Caco-2 (cell line): ENCODE results near the gene NOL12. TPM values are rescaled to one million over a fixed set of nuclear protein-coding genes. Genes with fewer than 3 reads are reported as not detected.

ENCODE experiments used
- BruUV-seq: library from RNA; stranded (reverse); fragments of 400-500 nt; replicated peaks from 2 replicates; lab custom pipeline; 2021; lab: Mats Ljungman, UMichigan
- CTCF ChIA-PET: fragments of 300-600 bp; sonication (Branson Sonifier 250); formaldehyde crosslinking; loops from one replicate; lab custom pipeline; 2022; ENCODE audit warnings: antibody characterized with exemption; lab: Charles Lee
- POLR2A ChIA-PET: fragments of 300-600 bp; sonication (Branson Sonifier 250); formaldehyde crosslinking; loops from one replicate; lab custom pipeline; 2022; ENCODE audit warnings: antibody characterized with exemption; lab: Charles Lee
- DNase-seq, 2 experiments: peaks; one replicate each; pipeline versions ENCODE4 v3.0.0 to v3.0.0-alpha.2; 2020 to 2022
- H3K27me3 ChIP-seq: replicated peaks from 2 replicates; pipeline ENCODE4 v1.6.0; 2011; ENCODE audit warnings: low read length; ENCODE audit not compliant: control insufficient read depth, insufficient read depth
- H3K36me3 ChIP-seq: 2 replicates; pipeline ENCODE4 v1.5.1; 2011; ENCODE audit warnings: low read length; ENCODE audit not compliant: control insufficient read depth, insufficient read depth
- H3K4me1 ChIP-seq: fragments of 250-450 bp; sonication (Bioruptor Pico); 2 replicates; pipeline ENCODE4 v1.5.1; 2020; ENCODE audit warnings: mild to moderate bottlenecking
- H3K4me3 ChIP-seq: 2 replicates; pipeline ENCODE4 v1.5.1; 2011; ENCODE audit warnings: low read depth, mild to moderate bottlenecking, control low read depth, low read length
- H3K9me3 ChIP-seq: fragments of 250-450 bp; sonication (Bioruptor Pico); 2 replicates; pipeline ENCODE4 v1.5.1; 2020; ENCODE audit warnings: mild to moderate bottlenecking, moderate library complexity
- H3K27ac Mint-ChIP-seq: one replicate; pipeline ENCODE4 v1.8.0; 2022; ENCODE audit warnings: mixed read lengths; ENCODE audit not compliant: unreplicated experiment
- H3K27me3 Mint-ChIP-seq: one replicate; pipeline ENCODE4 v1.8.0; 2022; ENCODE audit warnings: mixed read lengths; ENCODE audit not compliant: insufficient read depth, unreplicated experiment
- H3K36me3 Mint-ChIP-seq: one replicate; pipeline ENCODE4 v1.8.0; 2022; ENCODE audit warnings: mild to moderate bottlenecking, mixed read lengths; ENCODE audit not compliant: insufficient read depth, unreplicated experiment
- H3K4me1 Mint-ChIP-seq: one replicate; pipeline ENCODE4 v1.8.0; 2022; ENCODE audit warnings: low read depth, mixed read lengths; ENCODE audit not compliant: unreplicated experiment
- H3K4me3 Mint-ChIP-seq: one replicate; pipeline ENCODE4 v1.8.0; 2022; ENCODE audit warnings: mild to moderate bottlenecking, moderate library complexity, mixed read lengths; ENCODE audit not compliant: unreplicated experiment
- H3K9me3 Mint-ChIP-seq: one replicate; pipeline ENCODE4 v1.8.0; 2022; ENCODE audit warnings: mixed read lengths; ENCODE audit not compliant: unreplicated experiment
- intact Hi-C: fragments of 100-400 bp; cut with micrococcal nuclease; formaldehyde crosslinking; loops from one replicate; pipeline ENCODE4 v1.10.0; 2022; ENCODE audit not compliant: unreplicated experiment
- total RNA-seq: library from RNA; stranded (reverse); gene quantifications from 2 replicates; pipeline ENCODE4 v1.2.3, GENCODE V29; 2022
- TF ChIP-seq, protein P1 (sequence below), 2 experiments: fragments of 200-600 bp in 1 of 2; IDR thresholded peaks; 1 replicate in 1 of 2; 2 replicates in 1 of 2; pipeline versions ENCODE4 v1.5.1 to v1.8.0; 2011 to 2022; ENCODE audit warnings: antibody characterized with exemption in 1 of 2, control low read depth in 1 of 2, inconsistent platforms in 1 of 2, low read depth in 1 of 2, low read length in 1 of 2, mild to moderate bottlenecking in 1 of 2, moderate library complexity in 1 of 2; ENCODE audit not compliant: insufficient read depth in 1 of 2, severe bottlenecking in 1 of 2, unreplicated experiment in 1 of 2

The NOL12 gene
- total RNA-seq, 1 experiment from 2014 or later: 20.2 TPM

DNA sequence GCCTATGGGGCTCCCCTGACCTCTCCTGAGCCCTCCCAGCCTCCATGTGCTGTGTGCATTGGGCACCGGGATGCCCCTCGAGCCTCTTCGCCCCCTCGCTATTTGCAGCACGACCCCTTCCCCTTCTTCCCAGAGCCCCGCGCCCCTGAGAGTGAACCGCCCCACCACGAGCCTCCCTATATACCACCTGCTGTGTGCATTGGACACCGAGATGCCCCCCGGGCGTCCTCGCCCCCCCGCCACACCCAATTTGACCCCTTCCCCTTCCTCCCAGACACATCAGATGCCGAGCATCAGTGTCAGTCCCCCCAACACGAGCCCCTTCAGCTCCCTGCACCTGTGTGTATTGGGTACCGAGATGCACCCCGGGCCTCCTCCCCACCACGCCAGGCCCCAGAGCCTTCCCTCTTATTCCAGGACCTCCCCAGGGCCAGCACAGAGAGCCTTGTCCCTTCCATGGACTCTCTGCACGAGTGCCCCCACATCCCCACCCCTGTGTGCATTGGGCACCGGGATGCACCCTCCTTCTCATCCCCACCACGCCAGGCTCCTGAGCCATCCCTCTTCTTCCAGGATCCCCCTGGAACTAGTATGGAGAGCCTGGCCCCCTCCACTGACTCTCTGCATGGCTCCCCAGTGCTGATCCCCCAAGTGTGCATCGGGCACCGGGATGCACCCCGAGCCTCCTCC lies 39.6 kb downstream of the NOL12 start:
- Mint-ChIP-seq H3K27ac (no peak overlapping the region), H3K4me1 (no peaks in the 10 kb centered on the region), H3K4me3 (no peak overlapping the region), H3K27me3 (no peaks in the 10 kb centered on the region), H3K36me3 (no peaks in the 10 kb centered on the region), H3K9me3 (no peaks in the 10 kb centered on the region)
- no peak for DNase-seq
- intact Hi-C loops: no loop called here
- Histone ChIP-seq H3K4me3 (no peak overlapping the region), H3K27me3 (no peaks in the 10 kb centered on the region), H3K9me3 (no peaks in the 10 kb centered on the region), H3K36me3 (no peaks in the 10 kb centered on the region), H3K4me1 (no peaks in the 10 kb centered on the region)
- TF ChIP-seq, protein P1, sequence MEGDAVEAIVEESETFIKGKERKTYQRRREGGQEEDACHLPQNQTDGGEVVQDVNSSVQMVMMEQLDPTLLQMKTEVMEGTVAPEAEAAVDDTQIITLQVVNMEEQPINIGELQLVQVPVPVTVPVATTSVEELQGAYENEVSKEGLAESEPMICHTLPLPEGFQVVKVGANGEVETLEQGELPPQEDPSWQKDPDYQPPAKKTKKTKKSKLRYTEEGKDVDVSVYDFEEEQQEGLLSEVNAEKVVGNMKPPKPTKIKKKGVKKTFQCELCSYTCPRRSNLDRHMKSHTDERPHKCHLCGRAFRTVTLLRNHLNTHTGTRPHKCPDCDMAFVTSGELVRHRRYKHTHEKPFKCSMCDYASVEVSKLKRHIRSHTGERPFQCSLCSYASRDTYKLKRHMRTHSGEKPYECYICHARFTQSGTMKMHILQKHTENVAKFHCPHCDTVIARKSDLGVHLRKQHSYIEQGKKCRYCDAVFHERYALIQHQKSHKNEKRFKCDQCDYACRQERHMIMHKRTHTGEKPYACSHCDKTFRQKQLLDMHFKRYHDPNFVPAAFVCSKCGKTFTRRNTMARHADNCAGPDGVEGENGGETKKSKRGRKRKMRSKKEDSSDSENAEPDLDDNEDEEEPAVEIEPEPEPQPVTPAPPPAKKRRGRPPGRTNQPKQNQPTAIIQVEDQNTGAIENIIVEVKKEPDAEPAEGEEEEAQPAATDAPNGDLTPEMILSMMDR (IDR thresholded peaks at IDR 0.05; ENCODE audit: insufficient read depth in 1 of 2, low read depth in 1 of 2, low read length in 1 of 2, severe bottlenecking in 1 of 2, unreplicated experiment in 1 of 2): no peak
- ChIA-PET POLR2A (no interaction called here), CTCF (no interaction called here)
- no TSS peak for BruUV-seq

DNA sequence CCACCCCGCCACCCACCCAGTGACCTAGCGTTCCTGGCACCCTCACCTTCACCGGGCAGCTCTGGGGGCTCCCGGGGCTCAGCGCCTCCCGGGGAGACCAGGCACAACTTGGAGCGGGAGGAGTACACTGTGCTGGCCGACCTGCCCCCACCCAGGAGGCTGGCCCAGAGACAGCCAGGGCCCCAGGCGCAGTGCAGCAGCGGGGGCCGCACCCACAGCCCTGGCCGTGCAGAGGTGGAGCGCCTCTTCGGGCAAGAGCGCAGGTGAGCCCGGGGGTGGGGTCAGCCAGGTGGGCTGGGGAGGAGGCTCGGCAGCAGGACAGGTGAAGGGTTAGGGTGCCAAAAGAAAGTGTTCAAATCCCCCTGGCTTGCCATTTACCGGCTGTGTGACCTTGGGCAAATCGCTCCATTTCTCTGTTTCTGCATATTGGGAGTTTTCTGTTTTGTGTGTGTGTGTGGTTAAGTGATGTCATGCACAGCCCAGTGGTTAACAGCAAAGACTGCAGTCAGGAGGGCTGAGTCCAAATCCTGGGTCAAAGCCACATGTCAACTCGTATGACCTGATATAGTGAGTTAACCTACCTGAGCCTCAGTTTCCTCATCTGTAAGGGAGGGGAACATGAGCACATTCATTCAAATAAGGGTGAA lies 40.2 kb downstream of the NOL12 start:
- no peaks in the 10 kb centered on the region for H3K36me3 ChIP-seq
- ChIA-PET POLR2A (no interaction called here), CTCF (no interaction called here)
- H3K9me3 ChIP-seq: no peaks in the 10 kb centered on the region
- H3K4me1 ChIP-seq: peaks cover 5% of the 10 kb centered on the region
- no peaks in the 10 kb centered on the region for H3K9me3 Mint-ChIP-seq
- no TSS peak for BruUV-seq
- no peak overlapping the region for H3K27ac Mint-ChIP-seq
- H3K4me1 Mint-ChIP-seq: no peaks in the 10 kb centered on the region
- no peaks in the 10 kb centered on the region for H3K27me3 Mint-ChIP-seq
- TF ChIP-seq, protein P1 (IDR thresholded peaks at IDR 0.05; ENCODE audit: insufficient read depth in 1 of 2, low read depth in 1 of 2, low read length in 1 of 2, severe bottlenecking in 1 of 2, unreplicated experiment in 1 of 2): no peak
- intact Hi-C loops: no loop called here
- no peak overlapping the region for H3K4me3 ChIP-seq
- no peak for DNase-seq
- no peak overlapping the region for H3K4me3 Mint-ChIP-seq
- H3K27me3 ChIP-seq: no peaks in the 10 kb centered on the region
- no peaks in the 10 kb centered on the region for H3K36me3 Mint-ChIP-seq

DNA sequence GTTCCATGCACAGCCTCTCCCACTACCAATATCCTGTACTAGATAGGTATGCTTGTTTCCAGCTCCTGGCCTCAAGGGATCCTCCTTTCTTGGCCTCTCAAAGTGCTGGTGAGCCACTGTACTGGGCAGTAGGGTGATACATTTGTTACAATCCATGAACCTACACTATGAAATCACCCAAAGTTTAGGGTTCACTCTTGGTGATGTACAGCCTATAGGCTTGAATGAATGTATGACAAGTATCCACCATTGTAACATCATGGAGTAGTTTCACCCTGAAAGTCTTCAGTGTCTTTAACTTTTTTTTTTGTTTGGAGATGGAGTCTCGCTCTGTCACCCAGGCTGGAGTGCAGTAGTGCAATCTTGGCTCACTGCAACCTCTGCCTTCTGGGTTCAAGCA lies 42.5 kb downstream of the NOL12 start:
- DNase-seq: no peak
- Mint-ChIP-seq H3K27ac (no peak overlapping the region), H3K9me3 (no peaks in the 10 kb centered on the region), H3K4me1 (peaks cover 13% of the 10 kb centered on the region), H3K36me3 (peaks cover 7% of the 10 kb centered on the region), H3K4me3 (no peak overlapping the region), H3K27me3 (no peaks in the 10 kb centered on the region)
- no peaks in the 10 kb centered on the region for H3K27me3 ChIP-seq
- no TSS peak for BruUV-seq
- TF ChIP-seq, protein P1 (IDR thresholded peaks at IDR 0.05; ENCODE audit: insufficient read depth in 1 of 2, low read depth in 1 of 2, low read length in 1 of 2, severe bottlenecking in 1 of 2, unreplicated experiment in 1 of 2): no peak
- no peaks in the 10 kb centered on the region for H3K9me3 ChIP-seq
- no peak overlapping the region for H3K4me3 ChIP-seq
- no peaks in the 10 kb centered on the region for H3K36me3 ChIP-seq
- ChIA-PET CTCF (interaction anchor here (0.7 to 1.3 kb wide), 3 partner anchors 85 to 184 kb away, joined by 4 to 7 read pairs (median 6); no protein-coding TSS in a partner anchor), POLR2A (interaction anchor here (0.6 kb wide), 1 partner anchor 67 kb away, joined by 9 read pairs; no protein-coding TSS in a partner anchor)
- H3K4me1 ChIP-seq: peaks cover 26% of the 10 kb centered on the region
- intact Hi-C loops: no loop called here
